ENCODE results near the gene ADAMTS3. TPM values are rescaled to one million over a fixed set of nuclear protein-coding genes. Genes with fewer than 3 reads are reported as not detected.

The ADAMTS3 gene
- polyA plus RNA-seq, 1 donor (not counting 4 experiments of a cell fraction or from before 2014, with no cell fraction given) = 0.09 TPM

GRCh38 chr4:72430050-72430449 lies 139.0 kb downstream of the ADAMTS3 start:
- TF ChIP-seq CTCF (optimal IDR thresholded peaks at IDR 0.05 in 1 of 3, IDR thresholded peaks at IDR 0.05 in 1 of 3, conservative IDR thresholded peaks at IDR 0.05 in 1 of 3; ENCODE audit: extremely low read depth in 1 of 3, insufficient read depth in 2 of 3, low read length in 3 of 3) (no peak), EZH2 (IDR thresholded peaks at IDR 0.05; ENCODE audit: low read length) (no peak)
- H3K36me3 ChIP-seq (ENCODE audit: control insufficient read depth in 2 of 2, extremely low read depth in 1 of 2, insufficient read depth in 2 of 2, low read length in 2 of 2) = no peaks in the 10 kb centered on the region
- no peaks in the 10 kb centered on the region for H3K9me3 ChIP-seq (ENCODE audit: control insufficient read depth, low read depth, low read length)
- H3K9ac ChIP-seq (ENCODE audit: control insufficient read depth, extremely low read depth, insufficient read depth, low read length) = no peak overlapping the region
- no peaks in the 10 kb centered on the region for H3K4me1 ChIP-seq (ENCODE audit: control insufficient read depth, extremely low read depth, insufficient read depth, low read length)
- H3K9me1 ChIP-seq (ENCODE audit: control insufficient read depth, extremely low read depth, insufficient read depth, low read length) = no peaks in the 10 kb centered on the region
- no peak overlapping the region for H3K27ac ChIP-seq (ENCODE audit: control insufficient read depth, insufficient read depth, low read length)
- H4K20me1 ChIP-seq (ENCODE audit: control insufficient read depth, extremely low read depth, insufficient read depth, low read length) = no peaks in the 10 kb centered on the region
- dilution Hi-C loops (cut with MboI; ENCODE audit: extremely low pct_ligation_motif_present, low sequenced_read_pairs) = no loop called here
- no peak overlapping the region for H3K4me2 ChIP-seq (ENCODE audit: control insufficient read depth, extremely low read depth, insufficient read depth, low read depth, low read length)
- H3K27me3 ChIP-seq (ENCODE audit: control insufficient read depth, extremely low read depth, insufficient read depth, low read length) = peaks cover 4% of the 10 kb centered on the region
- no peak overlapping the region for H3K4me3 ChIP-seq (ENCODE audit: control insufficient read depth in 2 of 3, extremely low read depth in 1 of 3, insufficient read depth in 2 of 3, low read depth in 1 of 3, low read length in 3 of 3)
- H3K79me2 ChIP-seq (ENCODE audit: control insufficient read depth, insufficient read depth, low read length) = no peaks in the 10 kb centered on the region
- no peak for DNase-seq (ENCODE audit: low read depth, low spot score)
- no peak overlapping the region for H2AFZ ChIP-seq (ENCODE audit: control insufficient read depth, low read length)
- FAIRE-seq = no peak

GRCh38 chr4:72429397-72429889 lies 139.6 kb downstream of the ADAMTS3 start:
- Histone ChIP-seq H3K9me3 (ENCODE audit: control insufficient read depth, low read depth, low read length) (no peaks in the 10 kb centered on the region), H3K9me1 (ENCODE audit: control insufficient read depth, extremely low read depth, insufficient read depth, low read length) (no peaks in the 10 kb centered on the region), H3K36me3 (ENCODE audit: control insufficient read depth in 2 of 2, extremely low read depth in 1 of 2, insufficient read depth in 2 of 2, low read length in 2 of 2) (no peaks in the 10 kb centered on the region), H3K9ac (ENCODE audit: control insufficient read depth, extremely low read depth, insufficient read depth, low read length) (no peak overlapping the region), H3K4me3 (ENCODE audit: control insufficient read depth in 2 of 3, extremely low read depth in 1 of 3, insufficient read depth in 2 of 3, low read depth in 1 of 3, low read length in 3 of 3) (no peak overlapping the region), H3K27ac (ENCODE audit: control insufficient read depth, insufficient read depth, low read length) (no peak overlapping the region), H4K20me1 (ENCODE audit: control insufficient read depth, extremely low read depth, insufficient read depth, low read length) (no peaks in the 10 kb centered on the region), H3K4me2 (ENCODE audit: control insufficient read depth, extremely low read depth, insufficient read depth, low read depth, low read length) (no peak overlapping the region), H2AFZ (ENCODE audit: control insufficient read depth, low read length) (no peak overlapping the region), H3K4me1 (ENCODE audit: control insufficient read depth, extremely low read depth, insufficient read depth, low read length) (no peaks in the 10 kb centered on the region), H3K79me2 (ENCODE audit: control insufficient read depth, insufficient read depth, low read length) (no peaks in the 10 kb centered on the region), H3K27me3 (ENCODE audit: control insufficient read depth, extremely low read depth, insufficient read depth, low read length) (peaks cover 2% of the 10 kb centered on the region)
- dilution Hi-C loops (cut with MboI; ENCODE audit: extremely low pct_ligation_motif_present, low sequenced_read_pairs) = no loop called here
- FAIRE-seq (no peak), DNase-seq (ENCODE audit: low read depth, low spot score) (no peak)
- TF ChIP-seq CTCF (optimal IDR thresholded peaks at IDR 0.05 in 1 of 3, IDR thresholded peaks at IDR 0.05 in 1 of 3, conservative IDR thresholded peaks at IDR 0.05 in 1 of 3; ENCODE audit: extremely low read depth in 1 of 3, insufficient read depth in 2 of 3, low read length in 3 of 3) = no peak
- TF ChIP-seq EZH2 (IDR thresholded peaks at IDR 0.05; ENCODE audit: low read length) = no peak

Data from keratinocyte (primary cell).